Subcutaneous preadipocyte (primary cell): ENCODE measurements around the gene CT45A6. TPM values are rescaled to one million over a fixed set of nuclear protein-coding genes. Genes with fewer than 3 reads are reported as not detected.

Experiments used
- total RNA-seq: library from RNA; depleted of rRNA; stranded (reverse); fragments of >200 nt; gene quantifications from 2 replicates; pipeline ENCODE4 v1.2.3, GENCODE V29; 2012

The CT45A6 gene
- not detected in 2 replicates for total RNA-seq

GRCh38 chrX:135802687-135803086, at the start of gene CT45A6:
Gene CT45A6, minus strand, starts transcription at chrX:135802787. Its CDS starts 3,794 bp downstream, at chrX:135798993.

GRCh38 chrX:135837180-135837579, 34.6 kb upstream of the CT45A6 start, which contains the start of gene CT45A7:
Gene CT45A7, minus strand, starts transcription at chrX:135837280. Its CDS starts 3,747 bp downstream, at chrX:135833533.

GRCh38 chrX:135819912-135820311, 17.3 kb upstream of the CT45A6 start, which contains the start of gene CT45A2:
Gene CT45A2, minus strand, starts transcription at chrX:135820012. Its CDS starts 3,747 bp downstream, at chrX:135816265.

GRCh38 chrX:135785403-135785802, 17.2 kb downstream of the CT45A6 start, which contains the start of gene CT45A5:
Gene CT45A5, minus strand, starts transcription at chrX:135785503. Its CDS starts 3,774 bp downstream, at chrX:135781729.

GRCh38 chrX:135768091-135768490, 34.5 kb downstream of the CT45A6 start, which contains the start of gene CT45A3:
Gene CT45A3, minus strand, starts transcription at chrX:135768191. Its CDS starts 3,747 bp downstream, at chrX:135764444.

Other genes with a start within 250 kb of the CT45A6 start
- gene CT45A1, start 89.1 kb downstream of the CT45A6 start, total RNA-seq = not detected in 2 replicates
- not detected in 2 replicates for gene CT45A3, start 34.6 kb downstream of the CT45A6 start, total RNA-seq
- not detected in 2 replicates for gene CT45A5, start 17.3 kb downstream of the CT45A6 start, total RNA-seq
- gene CT45A2, start 17.2 kb upstream of the CT45A6 start, total RNA-seq = not detected in 2 replicates
- not detected in 2 replicates for gene CT45A7, start 34.5 kb upstream of the CT45A6 start, total RNA-seq
- not detected in 2 replicates for gene CT45A8, start 51.8 kb upstream of the CT45A6 start, total RNA-seq
- gene CT45A9, start 69.0 kb upstream of the CT45A6 start, total RNA-seq = not detected in 2 replicates
- not detected in 2 replicates for gene CT45A10, start 90.7 kb upstream of the CT45A6 start, total RNA-seq
- not detected in 2 replicates for gene SAGE1, start 90.9 kb upstream of the CT45A6 start, total RNA-seq
- gene MMGT1, start 171.2 kb upstream of the CT45A6 start, total RNA-seq = 20.9 and 22.5 TPM in 2 replicates
- gene SLC9A6, start 182.6 kb upstream of the CT45A6 start, total RNA-seq = 15.8 and 20.7 TPM in 2 replicates